Breast epithelium (tissue), 4 donors: Measurements from ENCODE around the gene TARM1. TPM values are rescaled to one million over a fixed set of nuclear protein-coding genes. Genes with fewer than 3 reads are reported as not detected.
"Not testable (repeated sequence)": the region's sequence is repeated elsewhere in the genome, so short reads cannot be mapped to it uniquely, and the experiment has no call there.

Source experiments
- DNase-seq, 2 donors: peaks; one replicate each; pipeline ENCODE4 v3.0.0-alpha.2; 2019; ENCODE audit warnings: low spot score in 2 of 2
- H3K27ac ChIP-seq, 2 donors: fragments of 200-600 bp; sonication (generic) in 1 of 2; one replicate each; pipeline ENCODE4 v1.5.1; 2016 to 2019; ENCODE audit warnings: mild to moderate bottlenecking in 1 of 2
- H3K27me3 ChIP-seq, 2 donors: fragments of 200-600 bp; sonication (generic) in 1 of 2; one replicate each; pipeline versions ENCODE4 v1.5.1 to v1.6.0; 2017 to 2019; ENCODE audit warnings: control low read depth in 1 of 2, mild to moderate bottlenecking in 1 of 2
- H3K36me3 ChIP-seq: fragments of 200-600 bp; one replicate; pipeline ENCODE4 v1.5.1; 2019
- H3K4me1 ChIP-seq, 2 donors: fragments of 200-600 bp; sonication (generic); one replicate each; pipeline ENCODE4 v1.5.1; 2016 to 2019; ENCODE audit warnings: control low read depth in 1 of 2
- H3K4me3 ChIP-seq, 3 donors: fragments of 200-600 bp; sonication (generic); 1 replicate in 2 of 3; 2 replicates in 1 of 3; pipeline ENCODE4 v1.5.1; 2016 to 2019; ENCODE audit warnings: mild to moderate bottlenecking in 3 of 3, moderate library complexity in 2 of 3
- H3K9me3 ChIP-seq, 2 donors: fragments of 200-600 bp; sonication (generic) in 1 of 2; one replicate each; pipeline ENCODE4 v1.5.1; 2016 to 2019; ENCODE audit warnings: control low read depth in 1 of 2
- CTCF ChIP-seq, 3 donors: fragments of 450-650 bp; IDR thresholded peaks; one replicate each; pipeline ENCODE4 v1.5.1; 2016 to 2017; ENCODE audit warnings: antibody characterized with exemption in 3 of 3, mild to moderate bottlenecking in 3 of 3, moderate library complexity in 3 of 3
- POLR2A ChIP-seq: fragments of 450-650 bp; IDR thresholded peaks from one replicate; pipeline ENCODE4 v1.6.1; 2016; ENCODE audit warnings: antibody characterized with exemption, mild to moderate bottlenecking, moderate library complexity
- POLR2AphosphoS5 ChIP-seq, 3 donors: sonication (generic); formaldehyde crosslinking; IDR thresholded peaks; one replicate each; pipeline ENCODE4 v1.6.1; 2017; ENCODE audit warnings: antibody characterized with exemption in 3 of 3
- intact Hi-C: fragments of 100-400 bp; cut with DNase I; formaldehyde crosslinking; loops from one replicate; pipeline ENCODE4 v1.15.1; 2023; ENCODE audit warnings: low total_unique reads
- total RNA-seq, 3 donors: library from RNA; depleted of rRNA; stranded (reverse); fragments of >200 nt; gene quantifications; one replicate each; pipeline ENCODE4 v1.1.0, GENCODE V29; 2016

The TARM1 gene
- total RNA-seq, 3 donors from 2014 or later: not detected

- TF ChIP-seq POLR2A (no peak), CTCF (IDR thresholded peaks at IDR 0.05) (no peak), POLR2AphosphoS5 (IDR thresholded peaks at IDR 0.05) (no peak)
- H3K4me1 ChIP-seq: no peaks in the 10 kb centered on the region
- H3K36me3 ChIP-seq: no peaks in the 10 kb centered on the region
- no peak for DNase-seq
- peaks cover 0 to 15% of the 10 kb centered on the region in 2 donors for H3K9me3 ChIP-seq
- H3K27me3 ChIP-seq: peaks cover 0 to 43% of the 10 kb centered on the region in 2 donors
- no peak overlapping the region for H3K4me3 ChIP-seq
- H3K27ac ChIP-seq: no peak overlapping the region
- intact Hi-C loops: no loop called here
Measured at GRCh38 chr19:54047616-54048015, 33.5 kb downstream of the TARM1 start.

- peaks cover 0 to 43% of the 10 kb centered on the region in 2 donors for H3K27me3 ChIP-seq
- no peak overlapping the region for H3K27ac ChIP-seq
- no peak for DNase-seq
- H3K9me3 ChIP-seq: peaks cover 0 to 15% of the 10 kb centered on the region in 2 donors
- no peak overlapping the region for H3K4me3 ChIP-seq
- TF ChIP-seq POLR2A (no peak), CTCF (IDR thresholded peaks at IDR 0.05) (no peak), POLR2AphosphoS5 (IDR thresholded peaks at IDR 0.05) (no peak)
- no peaks in the 10 kb centered on the region for H3K4me1 ChIP-seq
- intact Hi-C loops: no loop called here
- H3K36me3 ChIP-seq: no peaks in the 10 kb centered on the region
Measured at GRCh38 chr19:54045771-54046170, 35.4 kb downstream of the TARM1 start.

DNA sequence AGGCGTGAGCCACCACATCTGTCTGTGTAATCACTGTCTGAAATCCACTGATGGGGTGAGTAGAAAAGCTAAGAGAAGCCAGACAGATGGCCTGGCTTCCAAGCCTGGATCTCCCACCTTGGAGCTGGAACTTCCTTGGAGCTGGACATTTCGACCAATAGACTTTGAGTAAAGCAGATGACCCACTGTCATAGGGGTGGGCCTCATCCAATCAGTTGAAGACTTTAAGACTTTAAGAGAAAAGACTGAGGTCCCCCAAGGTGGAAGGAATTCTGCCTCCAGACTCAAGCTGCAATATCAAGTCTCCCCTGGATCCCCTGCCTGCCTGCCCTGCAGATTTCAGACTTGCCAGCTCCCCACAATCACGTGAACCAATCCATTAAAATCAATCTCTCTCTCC is 38.2 kb downstream of the TARM1 start:
- Histone ChIP-seq H3K9me3 (no peaks in the 10 kb centered on the region), H3K4me3 (no peak overlapping the region), H3K27ac (no peak overlapping the region), H3K27me3 (peaks cover 0 to 35% of the 10 kb centered on the region in 2 donors), H3K36me3 (no peaks in the 10 kb centered on the region), H3K4me1 (no peaks in the 10 kb centered on the region)
- DNase-seq: no peak
- no peak for TF ChIP-seq POLR2A
- TF ChIP-seq POLR2AphosphoS5 (IDR thresholded peaks at IDR 0.05): no peak
- no peak for TF ChIP-seq CTCF (IDR thresholded peaks at IDR 0.05)
- intact Hi-C loops: no loop called here

GRCh38 chr19:54041969-54042606 is 39.1 kb downstream of the TARM1 start:
- no peaks in the 10 kb centered on the region for H3K9me3 ChIP-seq
- no peak for DNase-seq
- peaks cover 0 to 28% of the 10 kb centered on the region in 2 donors for H3K27me3 ChIP-seq
- TF ChIP-seq CTCF (IDR thresholded peaks at IDR 0.05) (no peak), POLR2A (no peak), POLR2AphosphoS5 (IDR thresholded peaks at IDR 0.05) (no peak)
- H3K4me3 ChIP-seq: no peak overlapping the region
- H3K4me1 ChIP-seq: no peaks in the 10 kb centered on the region
- no peaks in the 10 kb centered on the region for H3K36me3 ChIP-seq
- no peak overlapping the region for H3K27ac ChIP-seq
- intact Hi-C loops: no loop called here

- intact Hi-C loops: no loop called here
- Histone ChIP-seq H3K27me3 (peaks cover 0 to 17% of the 10 kb centered on the region in 2 donors), H3K4me1 (no peaks in the 10 kb centered on the region), H3K9me3 (no peaks in the 10 kb centered on the region), H3K4me3 (no peak overlapping the region), H3K27ac (no peak overlapping the region), H3K36me3 (no peaks in the 10 kb centered on the region)
- no peak for DNase-seq
- TF ChIP-seq POLR2AphosphoS5 (IDR thresholded peaks at IDR 0.05) (no peak), CTCF (IDR thresholded peaks at IDR 0.05) (no peak), POLR2A (no peak)
Measured at GRCh38 chr19:54040003-54040402, 41.2 kb downstream of the TARM1 start.

- H3K4me1 ChIP-seq, H3K27me3 ChIP-seq, intact Hi-C loops, H3K27ac ChIP-seq, H3K4me3 ChIP-seq, H3K9me3 ChIP-seq, H3K36me3 ChIP-seq, DNase-seq: not testable (repeated sequence)
Measured at GRCh38 chr19:54036542-54036941, 44.6 kb downstream of the TARM1 start.
